Measurements from ENCODE around the gene ITGA11.

The ITGA11 gene

GRCh38 chr15:68348081-68348480 lies 83.9 kb downstream of the ITGA11 start:
- H3K27me3 ChIP-seq (ENCODE audit: control insufficient read depth, insufficient read depth, low read length), result no peaks in the 10 kb centered on the region
- no peaks in the 10 kb centered on the region for H3K9me3 ChIP-seq (ENCODE audit: control insufficient read depth, insufficient read depth, low read length)
- no peaks in the 10 kb centered on the region for H3K36me3 ChIP-seq (ENCODE audit: control insufficient read depth, insufficient read depth, low read length)
- no peak overlapping the region for H3K4me3 ChIP-seq (ENCODE audit: low read depth, low read length)
- no peak overlapping the region for H3K9ac ChIP-seq (ENCODE audit: low read depth, low read length)
- no peaks in the 10 kb centered on the region for H3K4me1 ChIP-seq (ENCODE audit: control insufficient read depth, insufficient read depth, low read length)

DNA sequence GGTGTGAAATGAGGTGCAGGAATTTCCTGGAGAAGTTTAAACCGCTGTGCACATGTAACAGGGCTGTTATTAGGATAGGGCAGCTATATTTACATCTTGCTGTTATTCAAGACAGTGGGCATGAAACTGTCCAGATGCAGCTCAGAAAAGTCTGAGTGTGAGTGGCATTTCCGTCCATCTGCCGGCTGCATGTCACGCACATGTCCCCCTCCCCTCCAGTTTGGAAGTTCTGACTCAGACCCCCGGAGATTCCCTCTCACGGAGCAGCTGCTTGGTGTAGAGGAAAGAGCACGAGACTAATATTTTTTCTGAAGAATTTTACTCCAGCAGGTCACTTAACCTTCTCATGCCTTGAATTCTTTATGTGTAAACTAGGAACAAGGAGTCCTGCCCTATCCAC lies 84.6 kb downstream of the ITGA11 start:
- H3K36me3 ChIP-seq (ENCODE audit: control insufficient read depth, insufficient read depth, low read length), result no peaks in the 10 kb centered on the region
- H3K9ac ChIP-seq (ENCODE audit: low read depth, low read length), result no peak overlapping the region
- H3K4me1 ChIP-seq (ENCODE audit: control insufficient read depth, insufficient read depth, low read length), result no peaks in the 10 kb centered on the region
- H3K27me3 ChIP-seq (ENCODE audit: control insufficient read depth, insufficient read depth, low read length), result no peaks in the 10 kb centered on the region
- no peak overlapping the region for H3K4me3 ChIP-seq (ENCODE audit: low read depth, low read length)
- no peaks in the 10 kb centered on the region for H3K9me3 ChIP-seq (ENCODE audit: control insufficient read depth, insufficient read depth, low read length)

GRCh38 chr15:68346979-68347378 lies 85.0 kb downstream of the ITGA11 start:
- H3K9ac ChIP-seq (ENCODE audit: low read depth, low read length), result no peak overlapping the region
- no peaks in the 10 kb centered on the region for H3K4me1 ChIP-seq (ENCODE audit: control insufficient read depth, insufficient read depth, low read length)
- H3K4me3 ChIP-seq (ENCODE audit: low read depth, low read length), result no peak overlapping the region
- H3K9me3 ChIP-seq (ENCODE audit: control insufficient read depth, insufficient read depth, low read length), result no peaks in the 10 kb centered on the region
- no peaks in the 10 kb centered on the region for H3K36me3 ChIP-seq (ENCODE audit: control insufficient read depth, insufficient read depth, low read length)
- no peaks in the 10 kb centered on the region for H3K27me3 ChIP-seq (ENCODE audit: control insufficient read depth, insufficient read depth, low read length)

DNA sequence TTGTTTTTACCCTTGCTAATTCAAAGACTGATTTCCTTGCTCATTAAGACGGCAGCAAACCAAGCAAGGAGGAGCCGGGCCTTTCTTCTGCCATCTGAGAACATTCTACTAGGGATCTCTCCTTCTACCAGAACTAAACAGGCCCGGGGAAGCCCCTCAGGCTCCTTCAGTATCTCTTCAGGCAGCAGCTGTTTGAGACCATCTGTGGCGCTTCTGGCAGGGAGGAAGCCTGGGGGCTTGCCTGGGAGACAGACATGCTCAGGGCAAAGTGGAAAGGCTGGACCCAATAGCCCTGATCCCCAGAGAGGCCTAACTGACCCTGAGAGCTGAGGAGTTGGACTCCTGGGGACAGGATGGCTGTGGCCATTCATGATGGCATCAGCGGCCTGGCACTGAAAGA lies 86.5 kb downstream of the ITGA11 start:
- Histone ChIP-seq H3K9me3 (ENCODE audit: control insufficient read depth, insufficient read depth, low read length) (no peaks in the 10 kb centered on the region), H3K4me3 (ENCODE audit: low read depth, low read length) (no peak overlapping the region), H3K36me3 (ENCODE audit: control insufficient read depth, insufficient read depth, low read length) (no peaks in the 10 kb centered on the region), H3K9ac (ENCODE audit: low read depth, low read length) (no peak overlapping the region), H3K27me3 (ENCODE audit: control insufficient read depth, insufficient read depth, low read length) (no peaks in the 10 kb centered on the region), H3K4me1 (ENCODE audit: control insufficient read depth, insufficient read depth, low read length) (no peaks in the 10 kb centered on the region)

DNA sequence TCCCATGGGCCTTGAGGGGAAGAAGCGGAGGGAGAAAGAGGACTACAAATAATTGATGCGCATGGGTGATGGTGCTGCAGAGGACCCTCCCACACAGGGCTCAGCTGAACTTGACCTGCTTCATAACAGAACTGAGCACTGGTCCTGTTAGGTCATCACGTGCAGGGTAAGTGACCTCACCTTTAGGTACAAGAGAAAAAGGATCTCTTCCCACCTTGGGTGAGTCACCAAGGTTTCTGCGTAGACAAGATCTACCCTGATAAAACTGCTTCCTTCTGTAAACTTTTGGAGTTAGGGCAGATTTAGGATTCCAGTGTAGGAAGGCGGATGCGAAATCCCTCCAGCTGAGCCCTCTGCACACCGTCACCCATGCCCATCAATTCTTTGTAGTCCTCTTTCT lies 87.4 kb downstream of the ITGA11 start:
- Histone ChIP-seq H3K9me3 (ENCODE audit: control insufficient read depth, insufficient read depth, low read length) (no peaks in the 10 kb centered on the region), H3K4me3 (ENCODE audit: low read depth, low read length) (no peak overlapping the region), H3K9ac (ENCODE audit: low read depth, low read length) (no peak overlapping the region), H3K27me3 (ENCODE audit: control insufficient read depth, insufficient read depth, low read length) (no peaks in the 10 kb centered on the region), H3K36me3 (ENCODE audit: control insufficient read depth, insufficient read depth, low read length) (no peaks in the 10 kb centered on the region), H3K4me1 (ENCODE audit: control insufficient read depth, insufficient read depth, low read length) (no peaks in the 10 kb centered on the region)

GRCh38 chr15:68343579-68344225 lies 88.3 kb downstream of the ITGA11 start:
- Histone ChIP-seq H3K4me3 (ENCODE audit: low read depth, low read length) (no peak overlapping the region), H3K36me3 (ENCODE audit: control insufficient read depth, insufficient read depth, low read length) (no peaks in the 10 kb centered on the region), H3K4me1 (ENCODE audit: control insufficient read depth, insufficient read depth, low read length) (no peaks in the 10 kb centered on the region), H3K9me3 (ENCODE audit: control insufficient read depth, insufficient read depth, low read length) (no peaks in the 10 kb centered on the region), H3K9ac (ENCODE audit: low read depth, low read length) (no peak overlapping the region), H3K27me3 (ENCODE audit: control insufficient read depth, insufficient read depth, low read length) (no peaks in the 10 kb centered on the region)

- Histone ChIP-seq H3K9ac (ENCODE audit: low read depth, low read length) (no peak overlapping the region), H3K9me3 (ENCODE audit: control insufficient read depth, insufficient read depth, low read length) (no peaks in the 10 kb centered on the region), H3K36me3 (ENCODE audit: control insufficient read depth, insufficient read depth, low read length) (no peaks in the 10 kb centered on the region), H3K27me3 (ENCODE audit: control insufficient read depth, insufficient read depth, low read length) (no peaks in the 10 kb centered on the region), H3K4me1 (ENCODE audit: control insufficient read depth, insufficient read depth, low read length) (no peaks in the 10 kb centered on the region), H3K4me3 (ENCODE audit: low read depth, low read length) (no peak overlapping the region)
Observed at GRCh38 chr15:68341760-68342725, 89.9 kb downstream of the ITGA11 start.

GRCh38 chr15:68340726-68341671 lies 91.0 kb downstream of the ITGA11 start:
- Histone ChIP-seq H3K27me3 (ENCODE audit: control insufficient read depth, insufficient read depth, low read length) (no peaks in the 10 kb centered on the region), H3K9me3 (ENCODE audit: control insufficient read depth, insufficient read depth, low read length) (no peaks in the 10 kb centered on the region), H3K4me3 (ENCODE audit: low read depth, low read length) (no peak overlapping the region), H3K36me3 (ENCODE audit: control insufficient read depth, insufficient read depth, low read length) (no peaks in the 10 kb centered on the region), H3K4me1 (ENCODE audit: control insufficient read depth, insufficient read depth, low read length) (no peaks in the 10 kb centered on the region), H3K9ac (ENCODE audit: low read depth, low read length) (no peak overlapping the region)

- Histone ChIP-seq H3K9me3 (ENCODE audit: control insufficient read depth, insufficient read depth, low read length) (no peaks in the 10 kb centered on the region), H3K9ac (ENCODE audit: low read depth, low read length) (no peak overlapping the region), H3K4me3 (ENCODE audit: low read depth, low read length) (no peak overlapping the region), H3K27me3 (ENCODE audit: control insufficient read depth, insufficient read depth, low read length) (no peaks in the 10 kb centered on the region), H3K36me3 (ENCODE audit: control insufficient read depth, insufficient read depth, low read length) (no peaks in the 10 kb centered on the region), H3K4me1 (ENCODE audit: control insufficient read depth, insufficient read depth, low read length) (no peaks in the 10 kb centered on the region)
Observed at GRCh38 chr15:68339481-68339880, 92.5 kb downstream of the ITGA11 start.

DNA sequence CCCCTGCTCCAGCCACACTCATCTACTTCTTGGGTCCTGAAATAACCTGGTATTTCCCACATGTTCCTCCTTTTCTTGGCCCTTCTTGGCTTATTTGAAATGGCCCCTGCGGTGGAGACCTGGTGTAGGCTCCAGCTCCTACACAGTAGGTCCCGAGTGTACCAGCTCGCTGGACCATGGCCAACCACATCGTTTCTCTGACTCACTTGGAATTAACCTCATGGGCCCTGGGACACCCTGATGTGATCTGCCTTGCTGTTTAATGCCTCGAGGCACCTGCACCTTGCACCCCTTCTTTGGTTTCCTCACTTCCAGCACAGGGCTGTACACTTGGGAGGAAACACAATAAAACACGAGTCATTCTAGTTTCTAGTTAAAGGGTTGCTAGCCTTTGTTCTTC lies 94.1 kb downstream of the ITGA11 start:
- Histone ChIP-seq H3K27me3 (ENCODE audit: control insufficient read depth, insufficient read depth, low read length) (no peaks in the 10 kb centered on the region), H3K9ac (ENCODE audit: low read depth, low read length) (no peak overlapping the region), H3K4me3 (ENCODE audit: low read depth, low read length) (no peak overlapping the region)

DNA sequence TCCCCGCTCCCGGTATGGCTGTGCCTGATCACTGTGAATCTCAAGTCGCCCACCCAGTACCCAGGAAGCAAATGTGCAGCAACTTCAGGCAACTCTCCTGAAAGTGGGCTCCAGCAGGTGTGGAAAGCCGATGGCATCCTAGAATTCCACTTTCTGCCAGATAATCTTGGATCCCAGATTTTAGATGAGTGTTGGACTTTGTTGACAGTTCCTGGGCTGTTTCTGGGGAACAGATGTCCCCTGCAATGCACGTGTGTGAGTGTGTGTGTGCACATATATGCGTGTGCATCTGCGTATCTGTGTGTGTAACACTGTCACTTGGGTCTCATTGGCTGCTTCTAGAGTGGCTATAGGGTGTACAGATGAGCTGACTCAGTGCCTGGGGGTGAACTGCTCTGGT lies 95.4 kb downstream of the ITGA11 start:
- Histone ChIP-seq H3K4me3 (ENCODE audit: low read depth, low read length) (no peak overlapping the region), H3K4me1 (ENCODE audit: control insufficient read depth, insufficient read depth, low read length) (no peaks in the 10 kb centered on the region), H3K36me3 (ENCODE audit: control insufficient read depth, insufficient read depth, low read length) (no peaks in the 10 kb centered on the region), H3K9ac (ENCODE audit: low read depth, low read length) (no peak overlapping the region), H3K9me3 (ENCODE audit: control insufficient read depth, insufficient read depth, low read length) (no peaks in the 10 kb centered on the region), H3K27me3 (ENCODE audit: control insufficient read depth, insufficient read depth, low read length) (peaks cover under 1% of the 10 kb centered on the region)

More for the DNA sequence above, 94.1 kb downstream of the ITGA11 start:
- H3K4me1 ChIP-seq (ENCODE audit: control insufficient read depth, insufficient read depth, low read length), result no peaks in the 10 kb centered on the region
- H3K36me3 ChIP-seq (ENCODE audit: control insufficient read depth, insufficient read depth, low read length), result no peaks in the 10 kb centered on the region
- H3K9me3 ChIP-seq (ENCODE audit: control insufficient read depth, insufficient read depth, low read length), result no peaks in the 10 kb centered on the region

Data from iPS-15b (cell line).